Measurements from ENCODE around the gene MYMK. TPM values are rescaled to one million over a fixed set of nuclear protein-coding genes. Genes with fewer than 3 reads are reported as not detected.

The MYMK gene
- total RNA-seq, 1 donor from 2014 or later, result not detected

DNA sequence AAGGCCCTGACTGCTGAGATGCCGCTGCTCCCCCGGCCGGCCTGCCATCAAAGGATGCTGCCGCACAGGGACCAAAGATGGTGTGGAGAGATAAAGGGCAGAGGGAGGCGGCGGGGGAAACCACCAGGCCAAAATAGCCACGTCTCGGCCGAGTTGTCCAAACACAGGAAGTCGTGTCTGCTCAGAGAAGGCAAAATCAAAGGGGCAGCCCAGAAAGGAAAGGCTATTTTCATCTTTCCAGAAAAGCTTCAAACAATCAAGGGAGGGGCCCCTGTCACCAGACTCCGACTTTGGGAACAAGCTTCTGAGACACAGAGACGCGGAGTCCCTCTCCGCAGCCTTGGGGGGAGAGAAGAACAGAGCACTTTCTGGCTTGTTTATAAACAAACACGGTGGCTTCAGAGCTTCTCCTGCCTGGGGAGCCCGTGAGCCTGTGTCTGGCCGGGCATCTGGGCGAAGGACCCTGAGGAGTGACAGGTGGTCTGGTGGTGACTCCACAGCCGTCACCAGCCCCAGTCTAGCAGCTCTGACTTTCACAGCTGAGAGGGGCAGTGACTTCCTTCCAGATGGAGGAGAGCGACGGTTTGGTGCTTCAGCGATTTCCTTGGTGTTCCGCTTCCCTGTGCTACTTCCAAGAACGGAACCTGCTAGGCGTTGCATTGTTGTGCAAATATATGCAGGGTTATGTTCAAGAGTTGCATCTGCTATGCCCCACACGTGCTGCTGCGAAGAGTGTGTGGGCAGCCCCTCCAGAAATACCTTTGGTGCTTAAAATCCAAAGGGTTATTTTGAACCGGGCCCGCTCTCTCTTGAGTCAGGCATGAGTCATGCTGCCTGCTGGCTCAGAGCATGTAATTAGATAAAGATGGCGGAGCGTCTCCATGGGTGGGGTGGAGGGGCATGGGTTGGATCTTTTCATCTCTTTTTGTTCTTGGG lies 33.7 kb upstream of the MYMK start:
- no peak for DNase-seq (ENCODE audit: low spot score)

DNA sequence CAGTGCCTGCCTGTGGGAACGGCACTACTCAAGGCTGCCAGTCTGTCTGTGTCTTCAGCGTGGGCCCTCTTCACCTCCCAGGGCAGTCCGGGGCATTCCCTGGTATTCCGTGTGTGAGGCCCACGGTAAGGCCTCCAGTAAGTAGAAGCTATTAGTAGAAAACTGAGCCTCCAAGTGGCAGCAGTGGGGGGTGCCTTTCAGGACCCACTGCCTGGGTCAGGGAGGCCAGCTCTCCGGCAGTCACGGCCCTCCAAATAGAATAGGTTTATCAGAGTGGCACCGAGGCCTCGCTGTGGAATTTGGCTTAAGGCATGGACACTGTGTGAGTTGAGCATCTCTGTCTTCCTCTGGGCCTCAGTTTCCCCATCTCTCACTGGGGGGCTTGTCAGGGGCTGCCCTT lies 32.8 kb upstream of the MYMK start:
- DNase-seq (ENCODE audit: low spot score), result no peak

DNA sequence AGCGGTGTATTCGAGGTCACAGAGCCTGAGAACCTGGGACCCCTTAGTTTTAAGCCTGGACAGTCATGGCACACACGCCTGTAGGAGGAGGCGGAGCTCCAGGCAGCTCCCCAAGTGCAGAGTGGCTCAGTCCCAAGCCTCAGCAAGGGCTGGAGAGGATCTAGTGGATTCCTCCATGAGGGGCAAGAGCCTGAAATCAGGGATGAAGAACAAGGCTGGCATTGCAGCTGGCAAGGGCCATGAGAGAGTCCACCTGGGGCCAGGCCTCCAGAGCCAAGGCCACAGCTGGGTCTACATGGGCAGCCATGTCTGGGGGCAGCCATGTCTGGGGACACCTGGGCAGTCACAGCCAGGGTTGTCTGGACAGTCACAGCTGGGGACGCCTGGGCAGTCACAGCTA lies 31.6 kb upstream of the MYMK start:
- no peak for DNase-seq (ENCODE audit: low spot score)

DNA sequence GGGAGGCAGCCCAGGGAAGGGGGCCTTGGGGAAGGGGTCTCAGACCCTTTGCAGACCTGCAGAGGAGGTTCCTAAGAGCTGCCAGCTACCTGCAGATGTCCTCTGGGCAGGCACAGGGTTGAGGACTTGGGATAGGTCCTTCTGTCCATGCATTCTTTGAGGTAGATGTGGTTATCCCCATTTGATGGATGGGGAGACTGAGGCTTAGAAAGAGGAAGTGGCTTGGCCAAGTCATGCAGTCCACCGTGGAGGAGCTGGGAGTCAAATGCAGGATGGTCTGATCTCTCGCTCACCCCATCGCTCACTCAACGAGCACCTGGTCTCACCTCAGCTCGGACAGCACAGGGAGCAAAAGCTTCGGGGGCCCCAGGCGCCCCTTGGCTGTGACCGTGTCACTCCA lies 30.0 kb upstream of the MYMK start:
- no peak for DNase-seq (ENCODE audit: low spot score)

DNA sequence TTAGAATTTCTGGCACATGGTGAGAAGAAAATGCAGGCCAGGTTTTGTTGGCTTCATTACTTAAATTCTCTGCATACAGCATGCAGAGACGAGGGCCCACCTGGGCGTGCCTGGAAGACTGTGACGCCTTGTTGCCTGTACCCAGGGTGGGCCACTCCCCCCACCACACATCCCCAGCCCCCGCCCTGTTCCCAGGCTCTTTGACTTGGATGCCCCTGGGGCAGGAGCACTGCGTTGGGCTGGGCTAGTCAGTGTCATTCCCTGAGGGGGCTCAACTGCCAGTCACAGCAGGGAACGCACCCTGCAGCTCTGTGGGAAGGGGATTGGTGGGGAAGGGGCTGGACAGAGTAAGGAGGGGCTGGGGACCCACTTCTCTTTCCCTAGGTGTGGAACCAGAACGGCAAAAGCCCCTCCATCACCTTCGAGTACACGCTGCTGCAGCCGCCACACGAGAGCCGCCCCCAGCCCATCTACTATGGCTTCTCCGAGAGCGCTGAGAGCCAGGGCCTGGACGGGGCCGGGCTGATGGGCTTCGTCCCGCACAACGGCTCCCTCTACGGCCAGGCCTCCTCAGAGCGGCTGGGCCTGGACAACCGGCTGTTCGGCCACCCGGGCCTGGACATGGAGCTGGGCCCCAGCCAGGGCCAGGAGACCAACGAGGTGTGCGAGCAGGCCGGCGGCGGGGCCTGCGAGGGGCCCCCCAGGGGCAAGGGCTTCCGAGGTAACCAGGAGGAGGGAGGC lies 29.4 kb upstream of the MYMK start:
- DNase-seq (ENCODE audit: low spot score), result no peak

DNA sequence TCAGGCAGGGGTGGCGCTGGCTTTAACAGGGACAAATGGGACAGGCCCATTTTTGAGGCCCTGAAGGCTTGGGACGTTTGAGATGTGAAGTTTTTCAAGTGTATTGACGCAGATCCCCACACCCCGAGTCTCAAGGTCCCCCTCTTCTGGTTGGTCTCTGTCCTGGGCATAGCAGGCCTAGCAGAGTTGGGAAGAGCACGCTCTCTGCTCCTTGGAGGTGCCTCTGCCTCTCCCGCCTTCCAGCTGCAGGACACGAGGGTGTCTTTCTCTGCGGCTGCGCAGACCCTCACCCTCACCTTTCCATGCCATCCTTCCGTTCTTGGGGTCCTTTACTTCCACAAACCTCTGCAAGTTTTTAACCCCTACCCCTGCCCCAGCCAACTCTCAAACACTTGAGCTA lies 28.4 kb upstream of the MYMK start:
- no peak for DNase-seq (ENCODE audit: low spot score)

DNA sequence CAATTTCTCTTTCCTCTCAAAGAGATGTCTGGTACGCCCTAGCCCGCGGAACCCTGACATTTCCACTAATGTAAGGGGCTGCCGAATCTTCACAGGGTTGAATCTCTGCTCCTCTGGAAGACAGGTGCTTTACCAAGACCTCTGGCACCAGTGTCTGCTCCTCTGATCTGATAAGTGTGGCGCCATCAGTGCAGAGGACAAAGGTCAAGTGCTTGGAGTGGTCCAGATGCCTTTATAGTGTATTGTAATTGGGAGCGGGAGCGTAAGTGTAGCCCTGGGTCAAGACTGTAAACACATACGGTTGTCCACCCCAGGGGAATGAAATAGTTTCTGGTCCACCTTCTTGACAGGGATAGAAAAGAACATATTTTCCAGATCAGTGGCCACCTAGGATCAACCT lies 27.5 kb upstream of the MYMK start:
- DNase-seq (ENCODE audit: low spot score), result no peak

DNA sequence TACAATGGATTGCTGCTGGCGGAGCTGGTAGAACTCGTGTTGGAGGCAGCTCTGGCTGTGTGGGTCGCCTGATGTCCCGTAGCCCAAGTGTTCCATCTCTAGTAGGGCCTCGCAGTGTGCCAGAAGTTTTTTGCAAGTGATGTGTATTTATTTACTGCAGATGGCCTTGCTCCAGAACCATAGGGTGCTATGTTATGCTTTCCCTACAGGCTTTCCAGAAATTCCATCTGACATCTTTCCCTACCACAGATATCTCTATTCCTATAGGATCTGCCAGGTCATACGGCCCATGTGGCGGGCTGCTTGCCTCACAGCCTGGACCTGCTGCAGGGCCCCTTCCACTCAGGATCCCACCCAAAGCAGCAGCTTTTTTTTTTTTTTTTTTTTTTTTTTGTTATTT lies 26.7 kb upstream of the MYMK start:
- no peak for DNase-seq (ENCODE audit: low spot score)

DNA sequence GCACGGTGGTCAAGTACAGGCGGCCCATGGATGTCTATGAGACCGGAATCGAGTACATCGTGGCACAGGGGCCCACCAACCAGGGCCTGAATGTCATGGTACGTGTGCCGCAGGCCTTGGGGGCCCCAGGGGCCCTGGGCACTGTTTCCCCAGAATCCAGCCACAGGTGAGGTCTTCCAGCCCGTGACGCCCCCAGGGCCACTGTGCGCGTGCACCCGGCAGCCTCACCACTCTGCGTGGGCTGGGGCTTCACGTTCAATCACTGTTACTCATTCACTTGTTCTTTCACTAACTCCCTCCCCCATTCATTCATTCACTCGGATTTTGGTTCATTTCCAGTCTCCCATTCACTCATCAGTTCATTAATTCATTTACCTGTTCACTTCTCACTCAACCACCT lies 22.4 kb upstream of the MYMK start:
- DNase-seq (ENCODE audit: low spot score), result no peak

DNA sequence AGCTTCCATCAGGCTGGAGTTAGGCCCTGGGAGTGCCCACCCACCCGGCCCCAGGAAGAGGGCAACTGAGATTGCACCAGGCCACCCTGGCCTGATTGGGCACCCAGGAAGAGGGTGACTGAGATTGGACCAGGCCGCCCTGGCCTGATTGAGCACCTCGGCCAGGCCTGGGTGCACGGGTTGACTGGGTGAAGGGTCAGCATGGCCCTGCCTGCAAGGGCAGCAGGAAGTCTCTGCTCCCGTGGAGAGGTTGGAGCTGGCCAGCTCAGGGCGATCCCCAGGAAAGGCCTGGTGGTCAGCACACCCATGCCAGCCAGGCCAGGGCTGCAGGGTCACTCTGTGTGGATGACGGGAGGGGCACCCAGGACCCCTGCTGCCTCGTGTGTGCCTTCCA lies 21.5 kb upstream of the MYMK start:
- no peak for DNase-seq (ENCODE audit: low spot score)

DNA sequence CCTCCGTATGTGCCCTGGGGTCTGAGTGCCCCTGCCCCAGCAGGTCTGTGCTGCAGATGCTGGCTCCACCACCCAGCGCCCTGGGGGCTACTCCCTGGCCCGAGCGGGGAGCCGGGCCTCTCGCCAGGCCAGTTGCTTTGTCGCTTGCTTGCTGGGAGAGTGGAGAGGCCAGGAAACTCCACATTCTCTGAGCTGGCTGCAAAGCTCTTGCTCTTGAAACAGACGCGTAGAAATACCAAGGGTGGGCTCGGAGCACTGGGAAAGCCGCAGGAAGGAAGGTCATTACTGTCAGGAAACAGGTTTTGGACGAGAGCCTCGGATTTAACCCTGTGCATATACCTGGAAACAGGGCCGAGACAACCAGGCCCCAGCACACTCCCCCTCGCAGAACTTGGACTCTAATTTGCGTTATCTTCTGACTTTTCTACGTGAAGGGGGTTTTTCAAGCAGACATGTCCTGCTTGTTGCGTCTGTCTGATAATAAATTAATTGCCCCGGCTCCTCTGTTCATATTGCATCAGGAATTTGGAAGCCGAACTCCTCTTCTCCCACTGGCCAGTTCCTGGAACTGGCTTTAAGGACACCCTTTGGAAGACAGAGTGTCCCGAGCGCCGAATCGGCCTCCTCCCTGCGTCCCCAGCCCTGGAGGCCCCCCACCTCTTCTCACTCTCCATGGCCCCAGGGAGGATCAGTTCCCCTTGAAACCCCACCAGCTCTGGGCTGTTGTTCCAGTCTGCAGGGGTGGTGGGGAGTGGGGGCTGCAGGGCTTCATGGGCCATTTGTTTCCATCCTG lies 20.9 kb upstream of the MYMK start:
- DNase-seq (ENCODE audit: low spot score), result no peak

DNA sequence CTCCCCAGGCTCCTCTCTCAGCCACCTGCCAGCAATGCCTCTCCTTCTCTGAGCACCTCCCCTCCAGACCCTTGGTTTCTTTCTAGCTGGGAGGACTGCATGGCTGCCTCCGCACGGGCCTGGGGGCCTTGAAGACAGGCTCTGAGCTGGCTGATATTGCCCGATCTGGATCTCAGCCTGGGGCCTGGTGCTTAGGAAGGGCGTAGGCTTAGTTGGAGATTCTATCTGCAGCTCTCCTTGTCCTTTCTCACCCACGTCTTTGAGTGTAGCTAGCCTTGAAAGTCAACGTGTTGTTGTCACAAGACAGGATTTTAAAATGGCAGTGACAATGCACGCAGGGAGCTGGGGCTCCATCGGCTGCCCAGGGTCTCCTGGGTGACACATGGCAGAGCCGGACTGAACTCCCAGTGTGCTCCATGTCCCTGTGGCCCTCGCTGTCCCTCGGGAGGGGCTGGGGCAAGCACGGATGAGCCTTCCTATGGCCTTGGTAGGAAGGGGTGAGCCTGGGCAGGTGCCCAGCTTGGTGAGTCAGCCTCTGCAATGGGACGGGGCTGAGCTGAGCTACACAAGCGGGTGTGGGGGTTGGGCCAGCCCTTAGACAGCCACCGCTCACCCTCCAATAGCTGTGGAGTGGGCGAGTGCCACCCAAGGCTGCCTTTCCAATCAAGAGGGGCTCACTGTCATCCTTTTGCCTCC lies 19.2 kb upstream of the MYMK start:
- no peak for DNase-seq (ENCODE audit: low spot score)

DNA sequence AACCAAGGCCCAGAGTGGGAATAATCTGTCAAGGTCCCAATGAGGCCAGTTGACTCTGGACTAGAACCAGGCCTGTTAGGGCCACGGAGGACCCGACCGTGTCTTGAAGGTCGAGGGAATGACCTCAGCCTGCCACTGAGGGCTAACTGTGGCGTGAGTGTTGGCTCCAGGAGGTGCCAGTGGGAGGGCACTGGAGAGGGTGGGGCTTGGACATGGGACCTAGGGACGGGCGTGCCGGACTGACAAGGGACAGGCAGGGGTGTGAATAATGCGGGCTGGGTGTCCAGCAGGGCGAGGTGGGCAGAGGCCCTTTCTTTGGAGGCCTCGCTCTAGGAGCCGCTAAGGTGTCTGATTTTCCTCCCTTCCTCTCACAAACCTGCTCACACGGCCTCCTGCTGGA lies 17.2 kb upstream of the MYMK start:
- DNase-seq (ENCODE audit: low spot score), result no peak

DNA sequence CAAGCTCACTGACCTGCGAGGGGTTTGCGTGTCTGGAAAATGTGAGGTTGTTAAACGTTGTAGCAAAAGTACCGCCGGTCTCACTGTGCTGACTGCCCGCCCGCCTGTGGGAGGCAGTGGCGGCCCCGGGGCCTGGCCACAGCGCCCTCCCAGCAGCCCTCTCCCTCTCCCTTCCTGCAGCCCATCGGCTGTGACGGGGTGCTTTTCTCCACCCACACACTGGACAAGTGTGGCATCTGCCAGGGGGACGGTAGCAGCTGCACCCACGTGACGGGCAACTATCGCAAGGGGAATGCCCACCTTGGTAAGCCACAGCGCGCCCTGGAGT lies 15.9 kb upstream of the MYMK start:
- DNase-seq (ENCODE audit: low spot score), result no peak

DNA sequence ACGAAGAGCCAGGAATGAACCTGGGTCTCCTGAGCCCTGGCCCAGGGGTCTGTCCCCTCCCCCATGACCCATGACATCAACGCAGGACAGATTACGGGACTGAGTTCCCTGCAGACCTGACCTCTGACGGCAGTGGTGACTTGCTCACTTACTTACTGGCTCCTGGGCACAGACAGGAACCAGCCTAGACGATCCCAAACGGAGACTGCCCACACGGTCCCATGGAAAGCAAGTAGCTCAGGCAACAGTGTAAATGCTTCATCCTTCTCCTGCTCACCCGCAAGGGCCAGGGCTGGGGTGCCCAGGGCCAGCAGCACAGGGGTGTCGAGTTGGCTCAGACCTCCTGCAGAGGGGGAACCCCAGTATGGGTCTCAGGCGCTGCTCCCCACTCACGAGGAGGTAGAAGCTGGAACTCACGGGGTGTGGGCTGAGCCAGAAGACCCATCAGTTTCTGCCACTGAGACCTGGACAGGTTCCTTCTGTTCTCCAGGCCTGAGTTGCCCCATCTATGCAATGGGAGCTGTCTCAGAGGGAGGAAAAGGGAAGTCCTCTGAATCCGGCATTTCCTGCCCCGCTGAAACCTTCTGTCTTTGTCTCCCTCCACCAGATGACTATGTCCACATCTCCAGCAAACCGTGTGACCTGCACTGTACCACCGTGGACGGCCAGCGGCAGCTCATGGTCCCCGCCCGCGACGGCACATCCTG lies 15.4 kb upstream of the MYMK start:
- no peak for DNase-seq (ENCODE audit: low spot score)

DNA sequence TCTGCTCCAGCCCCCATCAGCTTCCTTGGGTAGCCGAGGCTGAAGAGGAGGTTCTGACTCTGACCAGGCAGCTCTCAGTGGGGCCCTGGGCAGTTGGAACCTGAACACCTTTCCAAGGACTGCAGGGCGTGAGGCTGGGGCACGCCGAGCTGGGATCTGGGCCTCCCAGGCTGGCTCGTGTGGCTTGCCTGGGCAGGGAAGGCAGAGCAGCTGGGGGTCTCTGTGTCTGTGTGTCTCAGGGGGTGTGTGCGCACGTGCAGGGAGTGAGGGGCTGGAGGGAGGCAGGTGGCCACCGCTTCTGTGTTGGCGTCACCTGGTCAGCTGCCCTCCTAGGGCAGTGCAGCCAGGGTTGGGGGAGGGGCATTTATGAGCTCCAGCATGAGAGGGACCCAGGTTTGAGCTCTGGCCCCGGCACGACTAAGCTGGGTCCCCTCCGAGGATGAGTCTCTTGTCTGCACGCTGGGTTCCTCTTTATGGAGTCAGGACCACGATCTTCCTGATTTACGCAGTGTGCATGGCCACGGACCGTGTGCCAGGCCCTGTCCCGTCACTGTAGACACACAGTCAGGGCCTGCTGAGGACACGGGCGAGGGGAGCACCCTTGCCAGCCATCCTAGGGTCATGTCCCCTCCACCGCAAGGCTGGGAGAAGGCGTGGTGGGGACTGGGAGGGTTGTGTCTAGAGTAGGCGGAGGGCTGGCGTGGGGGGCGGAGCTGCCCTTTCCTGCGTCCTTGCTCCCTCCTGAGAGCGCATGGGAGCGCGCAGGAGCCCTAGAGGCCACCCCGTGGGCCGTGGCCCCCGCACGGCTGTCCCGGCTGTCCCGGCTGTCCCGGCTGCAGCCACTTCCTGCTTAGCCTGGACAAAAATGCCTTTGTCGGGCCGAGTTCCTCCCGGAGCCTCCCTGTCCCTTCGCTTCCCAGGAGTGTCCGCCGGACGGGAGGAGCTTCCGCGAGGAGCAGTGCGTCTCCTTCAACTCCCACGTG lies 14.4 kb upstream of the MYMK start:
- no peak for DNase-seq (ENCODE audit: low spot score)

DNA sequence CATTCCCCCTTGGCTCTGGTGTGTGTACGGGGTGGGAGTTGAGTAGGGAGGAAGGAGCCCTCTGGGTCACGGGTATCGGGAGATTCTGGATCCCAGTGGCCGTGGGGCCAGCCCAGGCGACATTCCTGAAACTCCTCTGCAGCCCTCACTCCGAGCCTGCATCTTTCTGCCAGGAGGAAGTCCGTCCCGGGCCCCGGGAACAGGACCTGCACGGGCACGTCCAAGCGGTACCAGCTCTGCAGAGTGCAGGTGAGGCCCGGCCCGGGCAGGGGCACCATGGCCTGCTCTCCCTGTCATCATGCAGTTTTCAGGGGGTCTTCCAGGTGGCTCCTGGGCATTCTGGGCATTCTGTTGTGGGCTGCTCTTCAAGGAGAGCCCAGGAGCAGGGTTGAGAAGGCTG lies 13.4 kb upstream of the MYMK start:
- no peak for DNase-seq (ENCODE audit: low spot score)

DNA sequence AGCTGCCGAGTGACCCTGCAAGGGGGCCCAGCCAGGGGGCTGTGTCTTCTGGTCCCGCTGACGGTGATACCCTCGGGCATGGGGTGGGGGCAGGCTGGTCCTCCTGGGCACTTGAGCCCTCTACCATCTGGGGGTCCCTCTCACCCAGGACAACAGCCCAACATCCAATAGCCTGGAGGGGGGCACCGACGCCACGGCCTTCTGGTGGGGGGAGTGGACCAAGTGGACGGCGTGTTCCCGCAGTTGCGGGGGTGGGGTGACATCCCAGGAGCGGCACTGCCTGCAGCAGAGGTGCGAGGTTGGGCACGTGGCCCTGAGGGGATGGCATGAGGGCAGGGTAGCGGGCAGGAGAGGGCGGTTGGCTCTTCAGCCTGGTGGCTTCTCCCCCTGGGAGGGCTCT lies 12.5 kb upstream of the MYMK start:
- DNase-seq (ENCODE audit: low spot score), result no peak

DNA sequence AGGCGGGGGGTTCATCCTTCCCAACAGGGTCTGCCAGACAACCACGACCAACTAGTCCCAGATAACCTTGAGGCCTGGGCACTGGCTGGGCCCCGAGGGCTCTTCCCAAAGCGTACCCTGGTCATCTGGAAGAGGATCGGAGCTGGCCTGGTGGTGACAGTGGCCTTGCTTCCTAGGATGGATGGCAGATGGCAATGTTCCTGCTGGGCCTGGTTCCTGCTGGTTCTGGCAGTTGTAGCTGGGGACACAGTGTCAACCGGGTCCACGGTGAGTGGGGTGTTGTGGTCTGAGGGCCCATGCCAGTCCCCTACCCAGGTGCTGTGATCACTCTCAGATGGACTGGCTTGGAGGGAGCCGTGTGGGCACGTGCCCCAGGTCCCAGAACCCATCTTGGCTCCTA lies 11.8 kb upstream of the MYMK start:
- DNase-seq (ENCODE audit: low spot score), result no peak

DNA sequence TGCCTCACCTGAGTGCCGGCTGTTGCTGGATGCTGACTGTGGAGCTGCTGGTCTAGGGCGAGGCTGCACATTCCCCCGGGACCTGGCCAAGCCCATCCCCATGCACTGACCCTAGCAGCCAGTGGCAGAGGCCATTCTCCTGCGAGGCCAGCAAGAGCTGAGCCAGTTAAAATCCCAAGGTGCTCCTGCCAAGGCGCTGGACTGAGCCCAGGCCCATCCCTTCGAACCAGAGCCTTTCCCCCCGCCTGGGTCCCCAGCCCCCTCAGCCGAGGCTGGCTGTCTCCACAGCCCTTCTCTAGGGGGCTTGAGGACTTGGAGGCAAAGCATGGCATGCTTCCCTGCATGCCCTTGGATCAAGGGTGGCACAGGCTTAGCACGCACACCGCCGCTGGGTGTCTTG lies 11.3 kb upstream of the MYMK start:
- no peak for DNase-seq (ENCODE audit: low spot score)

Measured in mesenteric fat pad (tissue), 1 donor.